Natural killer cell (primary cell): ENCODE measurements around the gene MYO18B. TPM values are rescaled to one million over a fixed set of nuclear protein-coding genes. Genes with fewer than 3 reads are reported as not detected.

Experiments used
- ATAC-seq, 3 donors: fragments of 150-1000 bp in 2 of 3; fragments of 200-7000 bp in 1 of 3; cut with Tn5 transposase; 1 replicate in 1 of 3; 2 replicates in 2 of 3; pipeline ENCODE4 v1.10.0; 2021; ENCODE audit warnings: mild to moderate bottlenecking in 2 of 3, moderate library complexity in 2 of 3
- DNase-seq, 2 donors: peaks; one replicate each; pipeline versions ENCODE4 v3.0.0 to v3.0.0-alpha.2; 2013 to 2021; ENCODE audit warnings: mixed read lengths in 1 of 2
- H3K27ac ChIP-seq: one replicate; pipeline ENCODE4 v1.5.1; 2013; ENCODE audit warnings: mild to moderate bottlenecking, low read length
- H3K27me3 ChIP-seq: one replicate; pipeline ENCODE4 v1.6.1; 2013; ENCODE audit warnings: low read length; ENCODE audit not compliant: control insufficient read depth, insufficient read depth
- H3K36me3 ChIP-seq: one replicate; pipeline ENCODE4 v1.6.1; 2013; ENCODE audit warnings: low read length; ENCODE audit not compliant: control insufficient read depth, insufficient read depth
- H3K4me1 ChIP-seq: one replicate; pipeline ENCODE4 v1.6.1; 2013; ENCODE audit warnings: low read length; ENCODE audit not compliant: control insufficient read depth, insufficient read depth
- H3K4me3 ChIP-seq: one replicate; pipeline ENCODE4 v1.5.1; 2013; ENCODE audit warnings: low read length
- H3K9me3 ChIP-seq: one replicate; pipeline ENCODE4 v1.6.1; 2013; ENCODE audit warnings: low read length; ENCODE audit not compliant: control insufficient read depth, insufficient read depth
- H3K27ac Mint-ChIP-seq, 2 donors: one replicate each; pipeline ENCODE4 v1.8.0; 2022; ENCODE audit warnings: mild to moderate bottlenecking in 2 of 2, mixed read lengths in 2 of 2, moderate library complexity in 1 of 2
- H3K27me3 Mint-ChIP-seq, 2 donors: one replicate each; pipeline ENCODE4 v1.8.0; 2022; ENCODE audit warnings: low read depth in 2 of 2, mixed read lengths in 2 of 2
- H3K36me3 Mint-ChIP-seq: one replicate; pipeline ENCODE4 v1.8.0; 2022; ENCODE audit warnings: mixed read lengths
- H3K4me1 Mint-ChIP-seq, 2 donors: one replicate each; pipeline ENCODE4 v1.8.0; 2022; ENCODE audit warnings: mixed read lengths in 2 of 2
- H3K4me3 Mint-ChIP-seq: one replicate; pipeline ENCODE4 v1.8.0; 2022; ENCODE audit warnings: mild to moderate bottlenecking, moderate library complexity, mixed read lengths
- H3K9me3 Mint-ChIP-seq, 2 donors: one replicate each; pipeline ENCODE4 v1.8.0; 2022; ENCODE audit warnings: mixed read lengths in 2 of 2
- CTCF ChIP-seq: fragments of 200-600 bp; IDR thresholded peaks from one replicate; pipeline ENCODE4 v1.8.0; 2022; ENCODE audit warnings: antibody characterized with exemption
- WGBS: methylation state at CpG from one replicate; pipeline ENCODE4 v1.1.7; 2013; ENCODE audit warnings: missing lambda C conversion rate; ENCODE audit not compliant: insufficient coverage; 5-methylcytosine and 5-hydroxymethylcytosine counted together
- intact Hi-C: fragments of 100-400 bp; cut with micrococcal nuclease; formaldehyde crosslinking; loops from one replicate; pipeline ENCODE4 v1.14.2; 2022
- total RNA-seq, 4 donors: library from RNA; stranded (reverse); fragments of 120-200 nt in 1 of 4; gene quantifications; one replicate each; pipeline versions ENCODE4 v1.2.3 to v1.2.4, GENCODE V29; 2013 to 2022

MYO18B gene
- total RNA-seq, 3 donors from 2014 or later (not counting 1 experiment from before 2014, with no cell fraction given), result 0.07 to 0.14 (median 0.10) TPM

- Mint-ChIP-seq H3K4me3 (no peak overlapping the region), H3K36me3 (no peaks in the 10 kb centered on the region), H3K9me3 (no peaks in the 10 kb centered on the region), H3K27me3 (peaks cover 16 to 47% of the 10 kb centered on the region in 2 donors), H3K4me1 (no peaks in the 10 kb centered on the region), H3K27ac (no peak overlapping the region)
- no peak for TF ChIP-seq CTCF
- Histone ChIP-seq H3K4me3 (no peak overlapping the region), H3K4me1 (no peaks in the 10 kb centered on the region), H3K36me3 (no peaks in the 10 kb centered on the region), H3K27me3 (no peaks in the 10 kb centered on the region), H3K9me3 (no peaks in the 10 kb centered on the region), H3K27ac (no peak overlapping the region)
- ATAC-seq, result no peak
- WGBS, result 79% methylated on average over 11 of the region's 12 CpGs
- intact Hi-C loops, result no loop called here
- no peak for DNase-seq
Observed at GRCh38 chr22:26056455-26057200, 314.6 kb downstream of the MYO18B start.

- Mint-ChIP-seq H3K4me3 (no peak overlapping the region), H3K27ac (no peak overlapping the region), H3K9me3 (no peaks in the 10 kb centered on the region), H3K36me3 (no peaks in the 10 kb centered on the region), H3K4me1 (no peaks in the 10 kb centered on the region), H3K27me3 (peaks cover 14 to 44% of the 10 kb centered on the region in 2 donors)
- H3K36me3 ChIP-seq, result no peaks in the 10 kb centered on the region
- intact Hi-C loops, result no loop called here
- no peak for TF ChIP-seq CTCF
- DNase-seq, result no peak
- H3K9me3 ChIP-seq, result no peaks in the 10 kb centered on the region
- no peaks in the 10 kb centered on the region for H3K27me3 ChIP-seq
- no peak overlapping the region for H3K4me3 ChIP-seq
- ATAC-seq, result no peak
- no peak overlapping the region for H3K27ac ChIP-seq
- no peaks in the 10 kb centered on the region for H3K4me1 ChIP-seq
Observed at GRCh38 chr22:26057731-26058130, 315.7 kb downstream of the MYO18B start.

GRCh38 chr22:26064048-26064447, 322.1 kb downstream of the MYO18B start:
- no peak for DNase-seq
- H3K4me1 Mint-ChIP-seq, result no peaks in the 10 kb centered on the region
- H3K36me3 Mint-ChIP-seq, result no peaks in the 10 kb centered on the region
- H3K27me3 ChIP-seq, result no peaks in the 10 kb centered on the region
- H3K27me3 Mint-ChIP-seq, result peaks cover 21 to 51% of the 10 kb centered on the region in 2 donors
- ATAC-seq, result no peak
- H3K27ac Mint-ChIP-seq, result no peak overlapping the region
- H3K4me3 ChIP-seq, result no peak overlapping the region
- H3K4me3 Mint-ChIP-seq, result no peak overlapping the region
- no peak overlapping the region for H3K27ac ChIP-seq
- no peaks in the 10 kb centered on the region for H3K9me3 ChIP-seq
- H3K9me3 Mint-ChIP-seq, result no peaks in the 10 kb centered on the region
- 73% methylated on average over 2 of the region's 2 CpGs for WGBS
- no peak for TF ChIP-seq CTCF
- intact Hi-C loops, result no loop called here
- no peaks in the 10 kb centered on the region for H3K4me1 ChIP-seq
- no peaks in the 10 kb centered on the region for H3K36me3 ChIP-seq

- Histone ChIP-seq H3K27me3 (no peaks in the 10 kb centered on the region), H3K9me3 (no peaks in the 10 kb centered on the region), H3K36me3 (no peaks in the 10 kb centered on the region), H3K27ac (no peak overlapping the region), H3K4me3 (no peak overlapping the region), H3K4me1 (no peaks in the 10 kb centered on the region)
- Mint-ChIP-seq H3K4me1 (no peaks in the 10 kb centered on the region), H3K27me3 (peaks cover 28 to 60% of the 10 kb centered on the region in 2 donors), H3K4me3 (no peak overlapping the region), H3K9me3 (no peaks in the 10 kb centered on the region), H3K36me3 (no peaks in the 10 kb centered on the region), H3K27ac (no peak overlapping the region)
- DNase-seq (no peak), ATAC-seq (no peak)
- TF ChIP-seq CTCF, result no peak
- no CpG with 5 or more reads among the region's 2 CpGs for WGBS
- intact Hi-C loops, result no loop called here
Observed at GRCh38 chr22:26065847-26066246, 323.9 kb downstream of the MYO18B start.
